ENCODE results near the gene PNMA8C. TPM values are rescaled to one million over a fixed set of nuclear protein-coding genes. Genes with fewer than 3 reads are reported as not detected.
"Not testable (repeated sequence)": the region's sequence is repeated elsewhere in the genome, so short reads cannot be mapped to it uniquely, and the experiment has no call there.

The PNMA8C gene
- total RNA-seq, 4 donors from 2014 or later: not detected

DNA sequence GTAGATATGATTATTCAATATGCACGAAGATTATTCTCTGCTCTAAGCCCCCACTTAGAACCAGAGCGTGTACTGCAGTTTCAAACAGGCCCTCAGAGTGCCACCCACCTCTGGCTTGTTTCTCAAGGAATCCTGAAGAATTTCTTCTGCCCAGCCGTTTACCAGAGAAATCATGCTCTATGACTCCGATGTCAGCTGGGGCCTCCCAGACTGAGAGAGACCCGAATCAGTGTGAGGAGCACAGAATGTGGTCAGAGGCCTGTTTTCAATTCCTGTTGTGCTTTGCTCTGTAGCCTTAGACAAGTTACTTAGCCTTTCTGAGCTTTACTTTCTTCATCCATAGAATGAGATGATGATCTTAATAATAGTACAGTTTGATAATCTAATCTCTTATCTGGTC, 5.5 kb downstream of the PNMA8C start:
- TF ChIP-seq, protein P1, sequence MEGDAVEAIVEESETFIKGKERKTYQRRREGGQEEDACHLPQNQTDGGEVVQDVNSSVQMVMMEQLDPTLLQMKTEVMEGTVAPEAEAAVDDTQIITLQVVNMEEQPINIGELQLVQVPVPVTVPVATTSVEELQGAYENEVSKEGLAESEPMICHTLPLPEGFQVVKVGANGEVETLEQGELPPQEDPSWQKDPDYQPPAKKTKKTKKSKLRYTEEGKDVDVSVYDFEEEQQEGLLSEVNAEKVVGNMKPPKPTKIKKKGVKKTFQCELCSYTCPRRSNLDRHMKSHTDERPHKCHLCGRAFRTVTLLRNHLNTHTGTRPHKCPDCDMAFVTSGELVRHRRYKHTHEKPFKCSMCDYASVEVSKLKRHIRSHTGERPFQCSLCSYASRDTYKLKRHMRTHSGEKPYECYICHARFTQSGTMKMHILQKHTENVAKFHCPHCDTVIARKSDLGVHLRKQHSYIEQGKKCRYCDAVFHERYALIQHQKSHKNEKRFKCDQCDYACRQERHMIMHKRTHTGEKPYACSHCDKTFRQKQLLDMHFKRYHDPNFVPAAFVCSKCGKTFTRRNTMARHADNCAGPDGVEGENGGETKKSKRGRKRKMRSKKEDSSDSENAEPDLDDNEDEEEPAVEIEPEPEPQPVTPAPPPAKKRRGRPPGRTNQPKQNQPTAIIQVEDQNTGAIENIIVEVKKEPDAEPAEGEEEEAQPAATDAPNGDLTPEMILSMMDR (IDR thresholded peaks at IDR 0.05): no peak
- TF ChIP-seq POLR2A (IDR thresholded peaks at IDR 0.05): no peak
- intact Hi-C loops (cut with DNase I): no loop called here
- Histone ChIP-seq H3K27ac (no peak overlapping the region), H3K27me3 (peaks cover 0 to 97% (median 5%) of the 10 kb centered on the region in 4 donors), H3K9me3 (no peaks in the 10 kb centered on the region), H3K4me1 (peaks cover 0 to 13% (median 0%) of the 10 kb centered on the region in 3 donors), H3K4me3 (no peak overlapping the region), H3K36me3 (no peaks in the 10 kb centered on the region)
- no peak for DNase-seq
- 51 to 81% methylated on average over 4 to 5 of the region's 5 CpGs for WGBS, 2 donors

GRCh38 chr19:46422344-46422743, 6.4 kb downstream of the PNMA8C start:
- Histone ChIP-seq H3K27ac (no peak overlapping the region), H3K27me3 (peaks cover 0 to 96% (median 3%) of the 10 kb centered on the region in 4 donors), H3K4me1 (peaks cover 0 to 13% (median 0%) of the 10 kb centered on the region in 3 donors), H3K36me3 (no peaks in the 10 kb centered on the region), H3K9me3 (no peaks in the 10 kb centered on the region), H3K4me3 (no peak overlapping the region)
- TF ChIP-seq, protein P1 (IDR thresholded peaks at IDR 0.05): no peak
- TF ChIP-seq POLR2A (IDR thresholded peaks at IDR 0.05): no peak
- intact Hi-C loops (cut with DNase I): no loop called here
- no peak for DNase-seq
- WGBS, 2 donors: 60 to 80% methylated on average over 1 of the region's 2 CpGs

GRCh38 chr19:46420056-46420455, 8.7 kb downstream of the PNMA8C start:
- intact Hi-C loops (cut with DNase I): no loop called here
- TF ChIP-seq, protein P1 (IDR thresholded peaks at IDR 0.05): no peak
- no peak for TF ChIP-seq POLR2A (IDR thresholded peaks at IDR 0.05)
- no peaks in the 10 kb centered on the region for H3K36me3 ChIP-seq
- H3K9me3 ChIP-seq: no peaks in the 10 kb centered on the region
- no peak overlapping the region for H3K27ac ChIP-seq
- H3K4me1 ChIP-seq: peaks cover 6 to 17% (median 9%) of the 10 kb centered on the region in 3 donors
- no peak overlapping the region for H3K4me3 ChIP-seq
- no peak for DNase-seq
- H3K27me3 ChIP-seq: peaks cover 0 to 96% (median 0%) of the 10 kb centered on the region in 4 donors
- 68 to 69% methylated on average over 5 to 7 of the region's 7 CpGs for WGBS, 2 donors

DNA sequence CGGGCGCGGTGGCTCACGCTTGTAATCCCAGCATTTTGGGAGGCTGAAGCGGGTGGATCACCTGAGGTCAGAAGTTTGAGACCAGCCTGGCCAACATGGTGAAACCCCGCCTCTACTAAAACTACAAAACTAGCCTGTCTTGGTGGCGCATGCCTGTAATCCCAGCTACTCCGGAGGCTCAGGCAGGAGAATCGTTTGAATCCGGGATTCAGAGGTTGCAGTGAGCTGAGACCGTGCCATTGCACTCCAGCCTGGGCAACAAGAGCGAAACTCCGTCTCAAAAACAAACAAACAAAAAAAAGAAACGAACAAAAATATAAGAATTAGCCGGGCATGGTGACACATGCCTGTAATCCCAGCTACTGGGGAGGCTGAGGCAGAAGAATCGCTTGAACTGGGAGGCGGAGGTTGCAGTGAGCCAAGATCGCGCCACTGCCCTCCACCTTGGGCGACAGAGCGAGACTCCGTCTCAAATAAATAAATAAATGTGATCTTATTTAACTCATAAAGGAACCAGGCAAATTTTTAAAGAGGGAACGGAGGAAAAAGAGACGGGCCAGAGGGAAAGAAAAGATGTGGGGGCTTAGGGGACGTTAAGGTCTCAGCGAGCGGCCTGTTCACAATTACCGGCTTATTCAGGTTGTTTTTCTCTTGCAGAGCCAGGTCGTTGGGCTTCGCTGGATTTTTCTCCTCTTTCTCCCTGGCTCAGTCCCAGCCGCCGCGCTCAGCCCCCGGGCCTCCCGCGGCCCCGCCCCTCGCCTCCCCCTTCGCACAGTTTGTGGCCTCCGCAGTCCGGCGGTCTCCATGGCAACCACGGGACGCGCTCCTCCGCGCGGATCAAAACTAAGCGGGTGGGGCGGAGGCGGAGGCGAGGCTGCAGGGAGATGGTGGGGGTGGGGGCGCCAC, 12.7 kb downstream of the PNMA8C start:
- DNase-seq; H3K36me3 ChIP-seq; intact Hi-C loops (cut with DNase I); H3K9me3 ChIP-seq: not testable (repeated sequence)
- Histone ChIP-seq H3K27ac (peak overlapping the region in 1 of 4 donors; percentile 16), H3K27me3 (peaks cover 6 to 96% (median 15%) of the 10 kb centered on the region in 4 donors), H3K4me3 (peak overlapping the region in 3 of 4 donors; percentile 25 to 52 (median 27)), H3K4me1 (peaks cover 9 to 43% (median 22%) of the 10 kb centered on the region in 3 donors)
- 13 to 20% methylated on average over 27 to 35 of the region's 53 CpGs for WGBS, 2 donors

DNA sequence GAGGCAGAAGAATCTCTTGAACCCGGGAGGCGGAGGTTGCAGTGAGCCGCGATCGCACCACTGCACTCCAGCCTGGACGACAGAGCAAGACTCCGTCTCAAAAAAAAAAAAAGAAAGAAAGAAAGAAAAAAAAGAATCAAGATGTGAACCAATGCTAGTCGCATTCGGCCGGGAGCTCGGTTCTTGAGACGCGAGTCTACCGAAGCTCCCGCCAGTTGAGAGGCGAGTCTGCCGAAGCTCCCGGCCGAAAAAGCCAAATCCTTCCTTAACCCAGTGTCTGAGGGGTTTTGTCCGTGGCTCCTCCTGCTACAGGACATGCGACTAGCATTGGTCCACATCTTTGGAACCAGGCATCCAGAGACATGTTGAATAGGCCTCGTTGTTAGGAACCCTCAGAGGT, 13.8 kb downstream of the PNMA8C start:
- WGBS, 2 donors: 91 to 95% methylated on average over 22 of the region's 22 CpGs
- Histone ChIP-seq H3K27me3 (peaks cover 6 to 97% (median 15%) of the 10 kb centered on the region in 4 donors), H3K4me1 (peaks cover 9 to 43% (median 22%) of the 10 kb centered on the region in 3 donors)
- H3K27ac ChIP-seq; H3K9me3 ChIP-seq; DNase-seq; H3K4me3 ChIP-seq; intact Hi-C loops (cut with DNase I); H3K36me3 ChIP-seq: not testable (repeated sequence)
